H9 (cell line): ENCODE results near the gene UPF2. TPM values are rescaled to one million over a fixed set of nuclear protein-coding genes. Genes with fewer than 3 reads are reported as not detected.

Source experiments
- DNase-seq: peaks from one replicate; pipeline ENCODE4 v3.0.0-alpha.2; 2017
- H2AFZ ChIP-seq: one replicate; pipeline ENCODE4 v1.6.1; 2013; ENCODE audit warnings: mild to moderate bottlenecking, low read length, control low read depth, moderate library complexity
- H2AK5ac ChIP-seq: 2 replicates; pipeline ENCODE4 v1.6.1; 2013; ENCODE audit warnings: low read length, control low read depth, mixed read lengths; ENCODE audit not compliant: insufficient read length
- H2BK120ac ChIP-seq: one replicate; pipeline ENCODE4 v1.6.1; 2013; ENCODE audit warnings: low read depth, mild to moderate bottlenecking, low read length, control low read depth, inconsistent platforms; ENCODE audit not compliant: poor library complexity, severe bottlenecking
- H2BK12ac ChIP-seq: 2 replicates; pipeline ENCODE4 v1.6.1; 2013; ENCODE audit warnings: low read length, control low read depth, mixed read lengths, low read depth; ENCODE audit not compliant: insufficient read length
- H2BK15ac ChIP-seq: 2 replicates; pipeline ENCODE4 v1.6.1; 2013; ENCODE audit warnings: low read depth, low read length, control low read depth
- H2BK20ac ChIP-seq: one replicate; pipeline ENCODE4 v1.6.1; 2013; ENCODE audit warnings: low read depth, mild to moderate bottlenecking, low read length, control low read depth, inconsistent platforms; ENCODE audit not compliant: poor library complexity, severe bottlenecking
- H2BK5ac ChIP-seq: 2 replicates; pipeline ENCODE4 v1.6.1; 2013; ENCODE audit warnings: low read length, control low read depth, mixed read lengths; ENCODE audit not compliant: insufficient read length
- H3K14ac ChIP-seq: 2 replicates; pipeline ENCODE4 v1.6.1; 2013; ENCODE audit warnings: low read length, control low read depth; ENCODE audit not compliant: insufficient read depth
- H3K18ac ChIP-seq: 2 replicates; pipeline ENCODE4 v1.6.1; 2013; ENCODE audit warnings: low read depth, mild to moderate bottlenecking, mixed read lengths, low read length, control low read depth; ENCODE audit not compliant: insufficient read length
- H3K23ac ChIP-seq: 2 replicates; pipeline ENCODE4 v1.6.1; 2013; ENCODE audit warnings: low read length, control low read depth, mixed read lengths, low read depth; ENCODE audit not compliant: insufficient read length
- H3K23me2 ChIP-seq: 2 replicates; pipeline ENCODE4 v1.6.1; 2013; ENCODE audit warnings: low read depth, mild to moderate bottlenecking, mixed read lengths, low read length, control low read depth; ENCODE audit not compliant: insufficient read length, poor library complexity, severe bottlenecking
- H3K27ac ChIP-seq: 2 replicates; pipeline ENCODE4 v1.5.1; 2013; ENCODE audit warnings: low read length, control low read depth, mixed read lengths, low read depth; ENCODE audit not compliant: insufficient read length
- H3K27me3 ChIP-seq: 2 replicates; pipeline ENCODE4 v1.6.1; 2013; ENCODE audit warnings: low read length, control low read depth, inconsistent platforms; ENCODE audit not compliant: insufficient read depth
- H3K4ac ChIP-seq: 2 replicates; pipeline ENCODE4 v1.6.1; 2013; ENCODE audit warnings: low read depth, mild to moderate bottlenecking, control low read depth, inconsistent platforms, low read length, moderate library complexity
- H3K4me1 ChIP-seq: 2 replicates; pipeline ENCODE4 v1.6.1; 2013; ENCODE audit warnings: low read length, control low read depth, inconsistent platforms; ENCODE audit not compliant: insufficient read depth
- H3K4me2 ChIP-seq: 2 replicates; pipeline ENCODE4 v1.6.1; 2013; ENCODE audit warnings: low read length, control low read depth, mixed read lengths; ENCODE audit not compliant: insufficient read length, insufficient read depth
- H3K56ac ChIP-seq: 2 replicates; pipeline ENCODE4 v1.6.1; 2013; ENCODE audit warnings: low read depth, mild to moderate bottlenecking, mixed read lengths, low read length, control low read depth; ENCODE audit not compliant: insufficient read length
- H3K79me1 ChIP-seq: 2 replicates; pipeline ENCODE4 v1.6.1; 2013; ENCODE audit warnings: low read depth, mild to moderate bottlenecking, moderate library complexity, low read length, control low read depth, inconsistent platforms; ENCODE audit not compliant: insufficient read depth, poor library complexity, severe bottlenecking
- H3K79me2 ChIP-seq: 2 replicates; pipeline ENCODE4 v1.6.1; 2013; ENCODE audit warnings: low read length, control low read depth, inconsistent platforms; ENCODE audit not compliant: insufficient read depth
- H3K9ac ChIP-seq: 2 replicates; pipeline ENCODE4 v1.6.1; 2013; ENCODE audit warnings: low read length, control low read depth, mixed read lengths; ENCODE audit not compliant: insufficient read length; ENCODE audit errors: extremely low read depth
- H3K9me3 ChIP-seq: one replicate; pipeline ENCODE4 v1.6.1; 2013; ENCODE audit warnings: low read depth, low read length, inconsistent platforms; ENCODE audit not compliant: control insufficient read depth
- H3T11ph ChIP-seq: one replicate; pipeline ENCODE4 v1.6.1; 2013; ENCODE audit warnings: mild to moderate bottlenecking, low read length, control low read depth, inconsistent platforms
- H4K20me1 ChIP-seq: one replicate; pipeline ENCODE4 v1.6.1; 2013; ENCODE audit not compliant: control insufficient read depth, insufficient read length, insufficient read depth
- H4K5ac ChIP-seq: 2 replicates; pipeline ENCODE4 v1.6.1; 2013; ENCODE audit warnings: low read depth, mild to moderate bottlenecking, mixed read lengths, low read length, control low read depth; ENCODE audit not compliant: insufficient read length
- H4K8ac ChIP-seq: replicated peaks from 2 replicates; pipeline ENCODE4 v1.6.1; 2013; ENCODE audit warnings: low read length, control low read depth, mixed read lengths, low read depth; ENCODE audit not compliant: insufficient read length
- H4K91ac ChIP-seq: 2 replicates; pipeline ENCODE4 v1.6.1; 2013; ENCODE audit warnings: low read depth, mild to moderate bottlenecking, moderate library complexity, mixed read lengths, low read length, control low read depth; ENCODE audit not compliant: insufficient read length
- H3K27ac Mint-ChIP-seq, 3 experiments: 2 replicates in 2 of 3; 3 replicates in 1 of 3; pipeline ENCODE4 v1.8.0; 2020 to 2021; ENCODE audit warnings: mixed read lengths in 3 of 3, mild to moderate bottlenecking in 1 of 3, moderate library complexity in 1 of 3
- H3K27me3 Mint-ChIP-seq: 2 replicates; pipeline ENCODE4 v1.8.0; 2021; ENCODE audit warnings: low read depth, mild to moderate bottlenecking, moderate library complexity, mixed read lengths
- H3K36me3 Mint-ChIP-seq, 3 experiments: 2 replicates in 2 of 3; 3 replicates in 1 of 3; pipeline ENCODE4 v1.8.0; 2020 to 2021; ENCODE audit warnings: low read depth in 3 of 3, mixed read lengths in 3 of 3; ENCODE audit not compliant: insufficient read depth in 1 of 3
- H3K4me1 Mint-ChIP-seq, 2 experiments: 2 replicates each; pipeline ENCODE4 v1.8.0; 2020; ENCODE audit warnings: mixed read lengths in 2 of 2
- H3K4me3 Mint-ChIP-seq, 2 experiments: 2 replicates in 1 of 2; 3 replicates in 1 of 2; pipeline ENCODE4 v1.8.0; 2020 to 2021; ENCODE audit warnings: mild to moderate bottlenecking in 2 of 2, mixed read lengths in 2 of 2, moderate library complexity in 1 of 2
- H3K9me3 Mint-ChIP-seq, 2 experiments: 2 replicates in 1 of 2; 3 replicates in 1 of 2; pipeline ENCODE4 v1.8.0; 2020; ENCODE audit warnings: mild to moderate bottlenecking in 2 of 2, mixed read lengths in 2 of 2, moderate library complexity in 1 of 2
- WGBS: extraction: QIAGEN DNeasy Blood & Tissue Kit; methylation state at CpG from one replicate; pipeline ENCODE4 v1.1.7; 2013; ENCODE audit warnings: missing lambda C conversion rate, low lambda C conversion rate, mixed read lengths; ENCODE audit not compliant: insufficient read length; ENCODE audit errors: extremely low coverage; 5-methylcytosine and 5-hydroxymethylcytosine counted together
- total RNA-seq: library from RNA; stranded (reverse); gene quantifications from 2 replicates; pipeline ENCODE4 v1.2.1, GENCODE V29; 2021
- TF ChIP-seq, protein P1 (sequence below): fragments of 200-600 bp; sonication (generic); conservative IDR thresholded peaks from 3 replicates; pipeline ENCODE4 v1.8.0; 2021; ENCODE audit warnings: antibody characterized with exemption, mild to moderate bottlenecking

The UPF2 gene
- total RNA-seq, 1 experiment from 2014 or later = 34.1 TPM

- Histone ChIP-seq H3K4me2 (no peak overlapping the region), H4K8ac (no peak overlapping the region), H3K9me3 (no peaks in the 10 kb centered on the region), H2BK12ac (no peak overlapping the region), H2BK5ac (no peak overlapping the region), H3K27ac (no peak overlapping the region), H3K27me3 (no peaks in the 10 kb centered on the region), H2AFZ (no peak overlapping the region), H4K91ac (no peak overlapping the region), H3K79me2 (no peaks in the 10 kb centered on the region), H3T11ph (no peak overlapping the region), H4K20me1 (no peaks in the 10 kb centered on the region), H3K4ac (no peak overlapping the region), H3K4me1 (no peaks in the 10 kb centered on the region), H3K23ac (no peak overlapping the region), H3K79me1 (no peaks in the 10 kb centered on the region), H3K9ac (no peak overlapping the region), H2AK5ac (no peak overlapping the region), H2BK20ac (no peak overlapping the region), H2BK120ac (no peak overlapping the region), H3K23me2 (no peaks in the 10 kb centered on the region), H3K14ac (no peak overlapping the region), H4K5ac (no peak overlapping the region), H3K56ac (no peak overlapping the region), H2BK15ac (no peak overlapping the region), H3K18ac (no peak overlapping the region)
- TF ChIP-seq, protein P1, sequence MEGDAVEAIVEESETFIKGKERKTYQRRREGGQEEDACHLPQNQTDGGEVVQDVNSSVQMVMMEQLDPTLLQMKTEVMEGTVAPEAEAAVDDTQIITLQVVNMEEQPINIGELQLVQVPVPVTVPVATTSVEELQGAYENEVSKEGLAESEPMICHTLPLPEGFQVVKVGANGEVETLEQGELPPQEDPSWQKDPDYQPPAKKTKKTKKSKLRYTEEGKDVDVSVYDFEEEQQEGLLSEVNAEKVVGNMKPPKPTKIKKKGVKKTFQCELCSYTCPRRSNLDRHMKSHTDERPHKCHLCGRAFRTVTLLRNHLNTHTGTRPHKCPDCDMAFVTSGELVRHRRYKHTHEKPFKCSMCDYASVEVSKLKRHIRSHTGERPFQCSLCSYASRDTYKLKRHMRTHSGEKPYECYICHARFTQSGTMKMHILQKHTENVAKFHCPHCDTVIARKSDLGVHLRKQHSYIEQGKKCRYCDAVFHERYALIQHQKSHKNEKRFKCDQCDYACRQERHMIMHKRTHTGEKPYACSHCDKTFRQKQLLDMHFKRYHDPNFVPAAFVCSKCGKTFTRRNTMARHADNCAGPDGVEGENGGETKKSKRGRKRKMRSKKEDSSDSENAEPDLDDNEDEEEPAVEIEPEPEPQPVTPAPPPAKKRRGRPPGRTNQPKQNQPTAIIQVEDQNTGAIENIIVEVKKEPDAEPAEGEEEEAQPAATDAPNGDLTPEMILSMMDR = no peak
- Mint-ChIP-seq H3K36me3 (peaks cover 29 to 68% (median 64%) of the 10 kb centered on the region in 3 experiments; a peak in 6 of 7 replicates), H3K9me3 (no peaks in the 10 kb centered on the region), H3K4me3 (no peak overlapping the region), H3K27ac (no peak overlapping the region; a peak in 1 of 7 replicates), H3K27me3 (no peaks in the 10 kb centered on the region), H3K4me1 (no peaks in the 10 kb centered on the region)
- DNase-seq = no peak
- WGBS = no CpG with 5 or more reads among the region's 7 CpGs
Observed at GRCh38 chr10:11958956-11959355, 83.7 kb downstream of the UPF2 start.
